Immature natural killer cell (primary cell): Measurements from ENCODE around the gene CLPTM1L. TPM values are rescaled to one million over a fixed set of nuclear protein-coding genes. Genes with fewer than 3 reads are reported as not detected.
"Not testable (repeated sequence)": the region's sequence is repeated elsewhere in the genome, so short reads cannot be mapped to it uniquely, and the experiment has no call there.

Experiments
- DNase-seq, 3 donors: peaks; one replicate each; pipeline ENCODE4 v3.0.0; 2022; ENCODE audit warnings: mixed read lengths in 1 of 3
- H3K27ac Mint-ChIP-seq, 6 donors: one replicate each; pipeline ENCODE4 v1.8.0; 2020; ENCODE audit warnings: mixed read lengths in 6 of 6, mild to moderate bottlenecking in 5 of 6, inconsistent platforms in 4 of 6, moderate library complexity in 3 of 6
- H3K27me3 Mint-ChIP-seq, 3 donors: one replicate each; pipeline ENCODE4 v1.8.0; 2020 to 2021; ENCODE audit warnings: low read depth in 3 of 3, mild to moderate bottlenecking in 3 of 3, mixed read lengths in 3 of 3, moderate library complexity in 3 of 3, inconsistent platforms in 1 of 3
- H3K36me3 Mint-ChIP-seq, 3 donors: one replicate each; pipeline ENCODE4 v1.8.0; 2020; ENCODE audit warnings: mixed read lengths in 3 of 3, inconsistent platforms in 2 of 3, mild to moderate bottlenecking in 2 of 3
- H3K4me1 Mint-ChIP-seq, 2 donors: one replicate each; pipeline ENCODE4 v1.8.0; 2020; ENCODE audit warnings: inconsistent platforms in 2 of 2, mild to moderate bottlenecking in 2 of 2, mixed read lengths in 2 of 2, moderate library complexity in 1 of 2
- H3K4me3 Mint-ChIP-seq, 5 donors: one replicate each; pipeline ENCODE4 v1.8.0; 2020; ENCODE audit warnings: mild to moderate bottlenecking in 5 of 5, mixed read lengths in 5 of 5, inconsistent platforms in 3 of 5, moderate library complexity in 3 of 5
- H3K9me3 Mint-ChIP-seq, 6 donors: one replicate each; pipeline ENCODE4 v1.8.0; 2020; ENCODE audit warnings: mild to moderate bottlenecking in 6 of 6, mixed read lengths in 6 of 6, inconsistent platforms in 4 of 6, moderate library complexity in 3 of 6
- polyA plus RNA-seq, 3 donors: library from polyadenylated mRNA; unstranded; fragments of 300-500 nt; fragmentation: Illumina TruSeq; gene quantifications; one replicate each; pipeline ENCODE4 v1.2.3, GENCODE V29; 2021

The CLPTM1L gene
- polyA plus RNA-seq, 3 donors from 2014 or later: 25.9 to 61.6 (median 35.7) TPM

DNA sequence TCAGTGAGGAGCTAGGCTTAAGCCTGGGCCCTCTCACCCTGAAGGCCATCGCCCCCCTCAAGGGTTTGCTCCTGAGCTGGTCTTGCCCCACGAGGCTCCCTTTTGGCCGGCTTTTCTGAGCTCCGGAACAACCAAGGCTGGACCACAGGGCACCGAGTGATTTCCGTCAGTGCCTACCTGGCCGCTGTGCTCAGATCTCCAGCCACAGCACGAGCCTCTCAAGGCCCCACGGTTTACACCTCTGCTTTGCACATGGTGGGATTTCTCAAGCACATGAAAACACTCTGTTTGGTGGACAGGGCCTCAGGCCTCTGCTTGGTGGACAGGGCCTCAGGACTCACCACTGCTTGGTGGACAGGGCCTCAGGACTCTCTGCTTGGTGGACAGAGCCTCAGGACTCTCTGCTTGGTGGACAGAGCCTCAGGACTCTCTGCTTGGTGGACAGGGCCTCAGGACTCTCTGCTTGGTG is 15.8 kb downstream of the CLPTM1L start:
- no peak for DNase-seq
- Mint-ChIP-seq H3K4me1 (peaks cover 3 to 15% of the 10 kb centered on the region in 2 donors), H3K27ac (no peak overlapping the region), H3K4me3 (no peak overlapping the region), H3K27me3 (peaks cover 0 to 4% (median 0%) of the 10 kb centered on the region in 3 donors), H3K36me3 (peaks cover 9 to 45% (median 21%) of the 10 kb centered on the region in 3 donors), H3K9me3 (no peaks in the 10 kb centered on the region)

DNA sequence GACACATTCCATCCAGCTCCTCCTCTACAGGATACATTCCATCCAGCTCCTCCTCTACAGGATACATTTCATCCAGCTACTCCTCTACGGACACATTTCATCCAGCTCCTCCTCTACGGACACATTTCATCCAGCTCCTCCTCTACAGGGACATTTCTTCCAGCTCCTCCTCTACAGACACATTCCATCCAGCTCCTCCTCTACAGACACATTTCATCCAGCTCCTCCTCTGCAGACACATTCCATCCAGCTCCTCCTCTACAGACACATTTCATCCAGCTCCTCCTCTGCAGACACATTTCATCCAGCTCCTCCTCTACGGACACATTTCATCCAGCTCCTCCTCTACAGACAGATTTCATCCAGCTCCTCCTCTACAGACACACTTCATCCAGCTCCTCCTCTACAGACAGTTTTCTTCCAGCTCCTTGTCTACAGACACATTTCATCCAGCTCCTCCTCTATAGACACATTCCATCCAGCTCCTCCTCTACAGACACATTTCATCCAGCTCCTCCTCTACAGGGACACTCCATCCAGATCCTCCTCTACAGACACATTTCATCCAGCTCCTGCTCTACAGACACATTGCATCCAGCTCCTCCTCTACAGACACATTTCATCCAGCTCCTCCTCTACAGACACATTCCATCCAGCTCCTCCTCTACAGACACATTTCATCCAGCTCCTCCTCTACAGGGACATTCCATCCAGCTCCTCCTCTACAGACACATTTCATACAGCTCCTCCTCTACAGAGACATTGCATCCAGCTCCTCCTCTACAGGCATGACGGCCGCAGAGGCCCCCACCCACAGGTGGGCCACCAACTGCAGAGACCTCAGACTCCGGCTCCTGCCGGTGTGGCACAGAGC is 16.4 kb downstream of the CLPTM1L start:
- not testable (repeated sequence) for DNase-seq, H3K4me3 Mint-ChIP-seq, H3K27me3 Mint-ChIP-seq, H3K27ac Mint-ChIP-seq, H3K9me3 Mint-ChIP-seq
- peaks cover 9 to 44% (median 26%) of the 10 kb centered on the region in 3 donors for H3K36me3 Mint-ChIP-seq
- H3K4me1 Mint-ChIP-seq: peaks cover 3 to 15% of the 10 kb centered on the region in 2 donors

DNA sequence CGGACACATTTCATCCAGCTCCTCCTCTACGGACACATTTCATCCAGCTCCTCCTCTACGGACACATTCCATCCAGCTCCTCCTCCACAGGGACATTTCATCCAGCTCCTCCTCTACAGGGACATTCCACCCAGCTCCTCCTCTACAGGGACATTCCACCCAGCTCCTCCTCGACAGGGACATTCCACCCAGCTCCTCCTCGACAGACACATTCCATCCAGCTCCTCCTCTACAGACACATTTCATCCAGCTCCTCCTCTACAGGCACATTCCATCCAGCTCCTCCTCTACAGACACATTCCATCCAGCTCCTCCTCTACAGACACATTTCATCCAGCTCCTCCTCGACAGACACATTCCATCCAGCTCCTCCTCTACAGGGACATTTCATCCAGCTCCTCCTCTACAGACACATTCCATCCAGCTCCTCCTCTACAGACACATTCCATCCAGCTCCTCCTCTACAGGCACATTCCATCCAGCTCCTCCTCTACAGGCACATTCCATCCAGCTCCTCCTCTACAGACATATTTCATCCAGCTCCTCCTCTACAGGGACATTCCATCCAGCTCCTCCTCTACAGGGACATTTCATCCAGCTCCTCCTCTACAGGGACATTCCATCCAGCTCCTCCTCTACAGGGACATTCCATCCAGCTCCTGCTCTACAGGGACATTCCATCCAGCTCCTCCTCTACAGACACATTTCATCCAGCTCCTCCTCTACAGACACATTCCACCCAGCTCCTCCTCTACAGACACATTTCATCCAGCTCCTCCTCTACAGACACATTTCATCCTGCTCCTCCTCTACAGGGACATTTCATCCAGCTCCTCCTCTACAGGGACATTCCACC is 17.8 kb downstream of the CLPTM1L start:
- H3K27me3 Mint-ChIP-seq, H3K9me3 Mint-ChIP-seq, H3K27ac Mint-ChIP-seq, H3K4me3 Mint-ChIP-seq, DNase-seq: not testable (repeated sequence)
- Mint-ChIP-seq H3K36me3 (peaks cover 9 to 35% (median 22%) of the 10 kb centered on the region in 3 donors), H3K4me1 (peaks cover 3 to 15% of the 10 kb centered on the region in 2 donors)

DNA sequence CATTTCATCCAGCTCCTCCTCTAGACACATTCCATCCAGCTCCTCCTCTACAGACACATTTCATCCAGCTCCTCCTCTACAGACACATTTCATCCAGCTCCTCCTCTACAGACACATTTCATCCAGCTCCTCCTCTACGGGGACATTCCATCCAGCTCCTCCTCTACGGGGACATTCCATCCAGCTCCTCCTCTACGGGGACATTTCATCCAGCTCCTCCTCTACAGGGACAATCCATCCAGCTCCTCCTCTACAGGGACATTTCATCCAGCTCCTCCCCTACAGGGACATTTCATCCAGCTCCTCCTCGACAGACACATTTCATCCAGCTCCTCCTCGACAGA is 18.4 kb downstream of the CLPTM1L start:
- H3K27ac Mint-ChIP-seq, DNase-seq: not testable (repeated sequence)
- peaks cover 11 to 35% (median 21%) of the 10 kb centered on the region in 3 donors for H3K36me3 Mint-ChIP-seq

DNA sequence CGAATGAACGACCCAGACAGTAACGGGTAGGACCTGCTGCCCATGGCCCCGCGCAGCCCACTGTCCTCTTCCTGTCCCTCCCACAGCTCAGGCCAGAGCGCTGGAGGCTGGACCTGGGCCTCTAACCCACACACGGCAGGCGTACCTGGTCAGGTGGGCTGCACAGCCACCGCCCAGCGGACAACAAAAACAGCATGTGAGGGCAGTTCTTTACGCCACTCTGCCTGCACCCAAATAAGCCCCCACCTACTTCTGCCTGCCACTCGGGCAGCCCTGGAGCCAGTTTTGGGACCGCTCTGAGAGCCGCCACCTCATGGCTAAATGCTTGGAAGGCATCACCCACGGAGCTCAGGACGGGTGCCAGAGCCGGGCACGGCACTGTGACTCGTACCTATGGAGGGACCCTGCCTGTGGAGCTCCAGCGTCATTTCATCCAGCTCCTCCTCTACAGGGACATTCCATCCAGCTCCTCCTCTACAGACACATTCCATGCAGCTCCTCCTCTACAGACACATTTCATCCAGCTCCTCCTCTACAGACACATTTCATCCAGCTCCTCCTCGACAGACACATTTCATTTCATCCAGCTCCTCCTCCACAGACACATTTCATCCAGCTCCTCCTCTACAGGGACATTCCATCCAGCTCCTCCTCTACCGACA is 18.9 kb downstream of the CLPTM1L start:
- Mint-ChIP-seq H3K27ac (peak overlapping the region in 1 of 6 donors; percentile 46), H3K4me1 (peaks cover 3 to 15% of the 10 kb centered on the region in 2 donors), H3K4me3 (no peak overlapping the region), H3K27me3 (peaks cover 0 to 4% (median 0%) of the 10 kb centered on the region in 3 donors), H3K9me3 (no peaks in the 10 kb centered on the region), H3K36me3 (peaks cover 16 to 40% (median 25%) of the 10 kb centered on the region in 3 donors)
- no peak for DNase-seq

More for the DNA sequence above, 18.4 kb downstream of the CLPTM1L start:
- not testable (repeated sequence) for H3K9me3 Mint-ChIP-seq, H3K4me3 Mint-ChIP-seq, H3K27me3 Mint-ChIP-seq
- H3K4me1 Mint-ChIP-seq: peaks cover 3 to 15% of the 10 kb centered on the region in 2 donors

DNA sequence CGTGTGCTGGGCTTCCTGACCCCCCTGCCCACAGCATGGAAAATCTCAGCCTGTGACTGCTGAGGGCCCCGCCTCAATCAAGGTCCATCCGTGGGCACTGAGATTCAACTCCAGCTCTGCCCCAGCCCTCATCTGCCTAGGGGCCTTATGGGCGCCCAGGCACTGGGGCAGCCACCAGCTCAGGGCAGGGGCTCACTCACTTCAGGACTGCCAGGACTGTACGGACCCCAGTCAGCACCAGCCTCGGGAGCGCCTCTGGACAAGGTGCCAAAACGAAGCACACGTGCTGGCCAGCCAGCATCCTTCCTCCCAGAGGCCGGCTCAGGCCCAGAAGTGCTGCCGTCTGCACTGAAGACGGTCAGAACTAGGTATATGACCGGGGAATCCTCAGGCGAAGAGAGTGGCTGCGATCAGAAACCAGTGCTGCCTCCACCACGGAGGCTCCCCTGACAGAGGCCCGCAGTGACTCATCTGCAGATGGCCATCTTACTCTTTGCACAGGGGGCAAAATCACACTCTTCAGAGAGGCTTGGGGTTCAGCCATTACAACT is 19.6 kb downstream of the CLPTM1L start:
- no peaks in the 10 kb centered on the region for H3K9me3 Mint-ChIP-seq
- peaks cover 20 to 48% (median 31%) of the 10 kb centered on the region in 3 donors for H3K36me3 Mint-ChIP-seq
- no peak overlapping the region for H3K27ac Mint-ChIP-seq
- H3K27me3 Mint-ChIP-seq: peaks cover 0 to 2% (median 2%) of the 10 kb centered on the region in 3 donors
- H3K4me3 Mint-ChIP-seq: no peak overlapping the region
- peaks cover 3 to 15% of the 10 kb centered on the region in 2 donors for H3K4me1 Mint-ChIP-seq
- no peak for DNase-seq

DNA sequence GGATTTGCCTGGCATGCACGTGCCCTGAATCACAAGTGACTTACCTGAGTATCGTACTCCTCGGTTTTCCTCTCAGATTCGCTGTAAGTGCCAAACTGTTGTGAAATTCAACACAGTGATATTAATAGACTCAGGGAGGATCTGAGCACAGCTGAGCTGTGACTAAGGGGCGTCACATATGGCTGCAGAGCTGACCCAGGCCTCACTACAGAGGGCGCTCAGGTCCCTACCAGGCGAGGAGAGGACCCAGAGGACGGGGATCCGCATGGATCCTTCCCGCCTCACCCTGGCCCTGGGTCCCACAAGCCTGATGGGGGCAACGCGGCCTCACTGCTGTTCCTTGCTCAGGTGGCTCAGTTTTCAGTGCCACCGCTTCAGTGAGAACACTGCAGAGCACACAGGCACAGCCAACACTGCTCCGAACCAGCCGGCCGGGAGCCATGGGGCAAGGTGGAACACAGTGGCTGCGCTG is 20.1 kb downstream of the CLPTM1L start:
- no peak for DNase-seq
- Mint-ChIP-seq H3K4me1 (peaks cover 3 to 15% of the 10 kb centered on the region in 2 donors), H3K36me3 (peaks cover 23 to 51% (median 34%) of the 10 kb centered on the region in 3 donors), H3K4me3 (no peak overlapping the region), H3K27ac (no peak overlapping the region), H3K27me3 (peaks cover 0 to 2% (median 2%) of the 10 kb centered on the region in 3 donors), H3K9me3 (no peaks in the 10 kb centered on the region)

DNA sequence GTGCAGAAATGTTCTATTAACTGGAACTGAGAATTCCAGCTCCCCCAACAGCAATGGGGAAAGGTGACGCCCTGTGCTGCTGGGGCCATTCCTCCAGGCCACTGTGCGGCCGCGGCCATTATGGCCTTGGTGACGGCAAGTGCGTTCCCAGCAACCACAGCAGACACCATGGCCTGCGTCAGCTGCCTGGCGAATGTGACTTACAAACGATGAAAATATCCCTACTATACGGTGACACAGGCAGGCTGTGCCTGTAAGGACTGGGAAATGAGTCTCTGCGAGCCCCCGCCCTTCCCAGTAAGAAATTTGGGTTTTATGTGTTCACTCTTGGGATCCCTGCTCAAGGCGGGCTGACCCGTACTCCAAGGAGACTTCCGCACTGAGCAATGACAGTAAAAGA is 20.6 kb downstream of the CLPTM1L start:
- no peak for DNase-seq

DNA sequence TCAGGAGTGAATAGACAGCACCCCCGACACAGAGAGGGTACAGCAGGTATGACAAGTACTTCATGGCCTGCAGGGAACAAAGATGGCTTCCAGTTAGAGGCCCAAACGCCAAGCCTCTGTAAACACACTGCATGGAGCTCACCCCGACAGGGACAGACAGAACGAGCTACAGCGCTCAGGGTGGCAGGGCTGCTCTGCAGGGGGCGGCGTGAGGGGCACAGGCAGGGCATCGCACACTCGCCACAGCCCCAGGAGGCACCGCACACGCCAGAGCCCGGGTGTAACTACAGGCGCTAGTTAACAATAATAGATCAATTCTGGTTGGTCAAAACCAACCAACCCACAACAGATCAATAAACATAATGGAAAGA is 21.1 kb downstream of the CLPTM1L start:
- H3K9me3 Mint-ChIP-seq: no peaks in the 10 kb centered on the region
- peaks cover 29 to 55% (median 34%) of the 10 kb centered on the region in 3 donors for H3K36me3 Mint-ChIP-seq
- H3K4me1 Mint-ChIP-seq: peaks cover 3 to 15% of the 10 kb centered on the region in 2 donors
- H3K27me3 Mint-ChIP-seq: peaks cover 0 to 3% (median 2%) of the 10 kb centered on the region in 3 donors
- no peak overlapping the region for H3K4me3 Mint-ChIP-seq
- DNase-seq: no peak
- H3K27ac Mint-ChIP-seq: no peak overlapping the region

More for the DNA sequence above, 20.6 kb downstream of the CLPTM1L start:
- peaks cover 25 to 54% (median 34%) of the 10 kb centered on the region in 3 donors for H3K36me3 Mint-ChIP-seq
- H3K27me3 Mint-ChIP-seq: peaks cover 0 to 3% (median 2%) of the 10 kb centered on the region in 3 donors
- H3K9me3 Mint-ChIP-seq: no peaks in the 10 kb centered on the region
- H3K27ac Mint-ChIP-seq: no peak overlapping the region
- peaks cover 3 to 15% of the 10 kb centered on the region in 2 donors for H3K4me1 Mint-ChIP-seq
- H3K4me3 Mint-ChIP-seq: no peak overlapping the region

DNA sequence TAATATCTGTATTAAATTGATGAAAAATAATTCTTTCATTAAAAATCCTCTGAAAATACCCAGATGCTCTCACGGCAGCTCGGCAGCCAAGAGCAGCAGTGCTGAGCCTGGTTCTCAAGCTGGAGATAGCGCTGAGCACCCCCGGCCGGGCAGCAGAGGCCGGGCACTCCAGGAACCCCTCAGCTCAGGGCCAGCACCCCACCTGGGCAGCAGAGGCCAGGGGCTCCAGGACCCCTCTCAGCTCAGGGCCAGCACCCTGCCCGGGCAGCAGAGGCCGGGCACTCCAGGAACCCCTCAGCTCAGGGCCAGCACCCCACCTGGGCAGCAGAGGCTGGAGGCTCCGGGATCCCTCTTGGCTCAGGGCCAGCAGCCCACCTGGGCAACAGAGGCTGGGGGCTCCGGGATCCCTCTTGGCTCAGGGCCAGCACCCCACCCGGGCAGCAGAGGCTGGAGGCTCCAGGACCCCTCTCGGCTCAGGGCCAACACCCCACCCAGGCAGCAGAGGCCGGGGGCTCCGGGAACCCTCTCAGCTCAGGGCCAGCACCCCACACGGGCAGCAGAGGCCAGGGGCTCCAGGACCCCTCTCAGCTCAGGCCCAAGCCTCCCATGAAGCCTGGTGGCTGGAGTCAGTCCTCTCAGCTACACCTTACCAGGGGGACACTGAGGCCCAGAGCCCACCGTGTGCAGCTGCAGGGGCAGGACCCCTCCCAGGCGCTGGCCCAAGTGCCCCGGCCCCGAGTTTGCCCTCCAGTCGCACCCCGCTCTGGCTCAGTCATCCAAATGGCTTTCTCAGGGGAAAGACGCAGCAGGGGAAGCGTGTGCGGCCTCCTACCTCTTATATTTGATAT is 21.7 kb downstream of the CLPTM1L start:
- H3K27me3 Mint-ChIP-seq: peaks cover 0 to 3% (median 2%) of the 10 kb centered on the region in 3 donors
- no peaks in the 10 kb centered on the region for H3K9me3 Mint-ChIP-seq
- no peak for DNase-seq
- H3K27ac Mint-ChIP-seq: no peak overlapping the region
- no peak overlapping the region for H3K4me3 Mint-ChIP-seq
- peaks cover 34 to 55% (median 34%) of the 10 kb centered on the region in 3 donors for H3K36me3 Mint-ChIP-seq
- H3K4me1 Mint-ChIP-seq: peaks cover 0 to 10% of the 10 kb centered on the region in 2 donors

DNA sequence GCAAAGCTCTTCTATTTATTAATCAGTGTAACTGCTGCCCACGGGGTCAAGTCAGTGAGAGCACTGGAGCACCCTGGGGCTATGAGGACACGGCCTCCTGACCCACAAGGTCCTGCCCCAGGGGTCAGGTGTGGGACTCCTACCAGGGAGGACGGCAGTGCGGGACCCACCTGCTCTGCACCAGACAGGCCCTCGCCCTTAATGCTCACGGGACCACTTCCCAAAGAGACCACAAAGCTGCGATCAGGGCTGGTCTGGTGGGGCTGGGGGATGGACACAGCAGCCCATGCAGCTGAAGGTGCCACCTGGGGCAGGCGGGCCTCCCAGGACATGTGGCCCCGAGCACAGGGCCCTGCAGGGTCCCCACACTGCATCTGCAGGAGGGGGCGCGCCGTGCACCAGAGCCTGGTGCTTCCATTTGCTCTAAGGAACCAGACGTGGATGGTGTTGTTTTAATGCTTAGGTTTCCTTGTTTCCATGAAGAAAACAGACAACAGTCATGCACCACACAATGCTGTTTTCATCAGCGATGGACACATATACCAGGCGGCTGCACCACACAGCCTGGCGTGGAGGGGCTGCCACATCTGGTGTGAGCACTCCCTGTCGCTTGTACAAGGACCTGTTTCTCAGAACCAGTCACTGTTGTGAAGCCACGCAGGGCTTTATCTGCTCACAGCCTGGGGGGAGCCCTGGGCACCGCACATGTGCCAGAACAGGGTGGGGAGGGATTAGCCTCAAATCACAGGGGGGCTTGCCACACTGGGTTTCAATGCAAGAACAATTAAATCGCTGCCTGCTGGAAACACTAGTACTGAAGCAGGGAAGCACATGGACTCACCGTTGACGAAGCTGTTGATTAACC is 22.6 kb downstream of the CLPTM1L start:
- Mint-ChIP-seq H3K9me3 (no peaks in the 10 kb centered on the region), H3K4me1 (peaks cover 3 to 14% of the 10 kb centered on the region in 2 donors), H3K27ac (no peak overlapping the region), H3K27me3 (peaks cover 0 to 5% (median 4%) of the 10 kb centered on the region in 3 donors), H3K36me3 (peaks cover 39 to 62% (median 42%) of the 10 kb centered on the region in 3 donors), H3K4me3 (no peak overlapping the region)
- DNase-seq: no peak
